RWPE1 (cell line): ENCODE data around the gene MUC5AC.
"Not testable (repeated sequence)": the region's sequence is repeated elsewhere in the genome, so short reads cannot be mapped to it uniquely, and the experiment has no call there.

Source experiments
- CTCF ChIA-PET: fragments of 350-600 bp; sonication (Branson Sonifier 250); formaldehyde crosslinking; extraction: SDS; loops from one replicate; lab custom pipeline; 2021; lab: Yijun Ruan, JAX
- POLR2A ChIA-PET: fragments of 400-600 bp; formaldehyde crosslinking; extraction: SDS; loops from one replicate; lab custom pipeline; 2020; ENCODE audit warnings: antibody characterized with exemption; ENCODE audit not compliant: low non-redundant PET; lab: Yijun Ruan, JAX
- DNase-seq: peaks from one replicate; pipeline ENCODE4 v3.0.0; 2012; ENCODE audit warnings: low spot score
- H3K27ac ChIP-seq: fragments of 450-650 bp; 2 replicates; pipeline ENCODE4 v1.5.1; 2017
- TF ChIP-seq, protein P1 (sequence below): fragments of 450-650 bp; conservative IDR thresholded peaks from 2 replicates; pipeline ENCODE4 v1.5.1; 2017; ENCODE audit warnings: low read depth, mild to moderate bottlenecking

MUC5AC gene

DNA sequence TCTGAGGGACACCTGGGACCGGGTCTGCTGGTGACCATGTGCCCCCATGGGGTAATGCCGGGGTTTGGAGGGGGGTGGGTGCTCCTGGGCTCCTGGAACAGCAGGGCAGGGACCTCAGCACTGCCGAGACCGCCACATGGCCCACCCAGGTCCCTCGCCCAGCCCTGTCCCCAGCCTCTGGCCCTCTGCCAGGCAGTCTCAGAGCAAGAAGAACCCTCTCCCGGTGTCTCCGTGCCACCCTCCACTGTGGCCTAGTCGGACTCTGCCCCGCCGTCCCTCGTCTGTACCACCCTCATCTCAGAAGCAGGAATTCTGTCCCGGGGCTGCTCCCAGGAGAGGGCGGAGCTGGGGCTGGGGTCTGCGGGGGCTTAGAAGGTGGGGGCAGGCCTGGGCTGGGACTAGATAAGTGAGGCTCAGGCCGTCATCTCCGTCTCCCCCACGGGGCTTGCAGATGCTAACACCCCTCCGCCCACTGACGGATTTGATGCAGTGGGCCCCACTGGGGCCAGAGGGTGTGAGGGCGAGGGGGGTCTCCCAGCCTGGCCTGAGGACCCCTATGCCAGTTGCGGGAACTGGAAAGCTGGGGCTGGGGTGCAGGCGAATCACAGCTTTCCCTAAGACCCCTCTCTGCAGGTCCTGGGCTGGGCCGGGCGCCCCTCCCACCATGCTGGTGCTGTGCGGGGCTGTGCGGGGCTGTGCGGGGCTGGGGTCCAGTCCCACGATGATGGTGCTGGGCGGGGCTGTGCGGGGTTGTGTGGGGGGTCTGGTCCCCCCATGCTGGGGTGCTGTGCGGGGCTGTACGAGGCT lies 1.1 kb downstream of the MUC5AC start:
- TF ChIP-seq, protein P1, sequence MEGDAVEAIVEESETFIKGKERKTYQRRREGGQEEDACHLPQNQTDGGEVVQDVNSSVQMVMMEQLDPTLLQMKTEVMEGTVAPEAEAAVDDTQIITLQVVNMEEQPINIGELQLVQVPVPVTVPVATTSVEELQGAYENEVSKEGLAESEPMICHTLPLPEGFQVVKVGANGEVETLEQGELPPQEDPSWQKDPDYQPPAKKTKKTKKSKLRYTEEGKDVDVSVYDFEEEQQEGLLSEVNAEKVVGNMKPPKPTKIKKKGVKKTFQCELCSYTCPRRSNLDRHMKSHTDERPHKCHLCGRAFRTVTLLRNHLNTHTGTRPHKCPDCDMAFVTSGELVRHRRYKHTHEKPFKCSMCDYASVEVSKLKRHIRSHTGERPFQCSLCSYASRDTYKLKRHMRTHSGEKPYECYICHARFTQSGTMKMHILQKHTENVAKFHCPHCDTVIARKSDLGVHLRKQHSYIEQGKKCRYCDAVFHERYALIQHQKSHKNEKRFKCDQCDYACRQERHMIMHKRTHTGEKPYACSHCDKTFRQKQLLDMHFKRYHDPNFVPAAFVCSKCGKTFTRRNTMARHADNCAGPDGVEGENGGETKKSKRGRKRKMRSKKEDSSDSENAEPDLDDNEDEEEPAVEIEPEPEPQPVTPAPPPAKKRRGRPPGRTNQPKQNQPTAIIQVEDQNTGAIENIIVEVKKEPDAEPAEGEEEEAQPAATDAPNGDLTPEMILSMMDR: no peak
- H3K27ac ChIP-seq: no peak overlapping the region
- DNase-seq: no peak
- ChIA-PET POLR2A (no interaction called here), CTCF (no interaction called here)

DNA sequence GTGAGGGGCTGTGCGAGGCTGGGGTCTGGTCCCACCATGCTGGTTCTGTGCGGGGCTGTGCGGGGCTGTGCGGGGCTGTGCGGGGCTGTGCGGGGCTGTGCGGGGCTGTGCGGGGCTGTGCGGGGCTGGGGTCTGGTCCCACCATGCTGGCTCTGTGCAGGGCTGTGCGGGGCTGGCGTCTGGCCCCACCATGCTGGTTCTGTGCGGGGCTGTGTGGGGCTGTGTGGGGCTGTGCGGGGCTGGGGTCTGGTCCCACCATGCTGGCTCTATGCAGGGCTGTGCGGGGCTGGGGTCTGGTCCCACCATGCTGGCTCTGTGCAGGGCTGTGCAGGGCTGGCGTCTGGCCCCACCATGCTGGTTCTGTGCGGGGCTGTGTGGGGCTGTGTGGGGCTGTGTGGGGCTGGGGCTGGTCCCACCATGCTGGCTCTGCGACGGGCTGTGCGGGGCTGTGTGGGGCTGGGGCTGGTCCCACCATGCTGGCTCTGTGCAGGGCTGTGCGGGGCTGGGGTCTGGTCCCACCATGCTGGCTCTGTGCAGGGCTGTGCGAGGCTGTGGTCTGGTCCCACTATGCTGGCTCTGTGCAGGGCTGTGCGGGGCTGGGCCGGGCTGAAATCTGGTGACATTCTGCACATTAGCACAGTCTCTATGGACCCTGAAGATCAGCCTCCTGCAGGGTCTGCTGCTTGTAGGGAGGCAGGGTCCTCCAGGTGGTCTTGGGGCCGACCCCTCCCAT lies 1.9 kb downstream of the MUC5AC start:
- DNase-seq: not testable (repeated sequence)

DNA sequence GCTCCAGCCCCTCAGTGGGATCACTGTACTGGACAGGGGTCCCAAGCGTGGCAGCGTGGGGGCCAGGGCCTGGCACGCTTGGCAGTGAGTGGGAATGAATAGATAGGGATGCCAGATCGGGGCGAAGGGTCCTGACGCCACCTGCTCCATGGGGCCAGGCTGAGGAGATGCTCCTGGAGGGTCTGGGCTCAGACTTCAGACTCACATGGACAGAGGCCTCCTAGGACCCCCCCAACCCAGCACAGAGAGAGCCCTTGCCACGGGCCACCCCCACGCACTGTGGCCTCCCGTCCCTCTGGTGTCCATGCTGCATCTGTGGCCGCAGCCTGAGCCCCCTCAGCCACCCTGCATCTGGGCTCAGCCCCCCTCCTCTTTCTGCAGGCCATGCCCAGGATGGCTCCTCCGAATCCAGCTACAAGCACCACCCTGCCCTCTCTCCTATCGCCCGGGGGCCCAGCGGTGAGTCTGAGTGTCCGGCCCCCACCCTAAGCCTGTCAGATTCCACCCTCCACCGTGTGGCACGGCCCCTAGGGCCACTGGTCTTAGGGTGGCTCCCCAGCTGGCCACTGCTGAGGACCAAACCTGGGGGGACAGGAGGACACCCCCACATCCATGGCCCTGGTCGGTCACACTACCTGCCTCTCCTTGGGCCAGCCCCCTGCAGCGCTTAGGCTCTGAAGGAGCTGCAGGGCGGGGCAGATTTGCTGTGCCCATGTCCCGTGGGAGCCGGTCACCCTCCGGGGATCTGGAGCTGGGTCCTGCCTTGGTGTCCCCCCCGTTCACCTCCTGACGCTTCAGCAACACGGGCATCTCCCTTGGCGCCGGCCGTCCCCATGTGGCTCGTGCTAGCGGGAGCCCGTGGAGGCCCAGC lies 2.7 kb downstream of the MUC5AC start:
- TF ChIP-seq, protein P1: no peak

More for the DNA sequence above, 1.9 kb downstream of the MUC5AC start:
- H3K27ac ChIP-seq, POLR2A ChIA-PET, CTCF ChIA-PET: not testable (repeated sequence)

GRCh38 chr11:1161410-1162137 lies 3.8 kb downstream of the MUC5AC start:
- no peak for DNase-seq
- CTCF ChIA-PET: interaction anchor here (0.6 to 1.2 kb wide), 3 partner anchors 41 to 97 kb away, joined by 3 to 4 read pairs (median 3); no protein-coding TSS in a partner anchor
- no peak overlapping the region for H3K27ac ChIP-seq
- TF ChIP-seq, protein P1: no peak
- POLR2A ChIA-PET: no interaction called here

More for the DNA sequence above, 2.7 kb downstream of the MUC5AC start:
- ChIA-PET POLR2A (no interaction called here), CTCF (interaction anchor here (0.6 kb wide), 1 partner anchor 42 kb away, joined by 3 read pairs; no protein-coding TSS in a partner anchor)
- DNase-seq: no peak
- H3K27ac ChIP-seq: no peak overlapping the region

DNA sequence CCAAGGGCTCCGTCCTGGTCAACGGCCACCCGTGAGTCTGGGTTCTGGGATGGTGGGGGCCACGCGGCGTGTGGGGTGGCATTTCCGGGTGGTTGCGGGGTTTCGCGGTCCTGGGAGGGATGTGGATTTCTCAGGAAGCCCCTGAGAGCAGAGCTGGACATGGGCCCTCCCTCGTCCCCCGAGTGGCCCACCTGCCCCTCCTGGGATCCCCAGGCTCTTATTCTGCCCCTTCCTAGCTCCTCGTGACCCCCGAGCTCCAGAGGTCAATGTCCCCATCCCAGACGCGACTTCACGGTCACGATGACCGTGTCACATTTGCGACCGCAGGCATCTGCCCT lies 4.4 kb downstream of the MUC5AC start:
- H3K27ac ChIP-seq: no peak overlapping the region
- no peak for DNase-seq
- POLR2A ChIA-PET: no interaction called here
- TF ChIP-seq, protein P1: no peak
- CTCF ChIA-PET: interaction anchor here (1.2 kb wide), 1 partner anchor 49 kb away, joined by 3 read pairs; no protein-coding TSS in a partner anchor

DNA sequence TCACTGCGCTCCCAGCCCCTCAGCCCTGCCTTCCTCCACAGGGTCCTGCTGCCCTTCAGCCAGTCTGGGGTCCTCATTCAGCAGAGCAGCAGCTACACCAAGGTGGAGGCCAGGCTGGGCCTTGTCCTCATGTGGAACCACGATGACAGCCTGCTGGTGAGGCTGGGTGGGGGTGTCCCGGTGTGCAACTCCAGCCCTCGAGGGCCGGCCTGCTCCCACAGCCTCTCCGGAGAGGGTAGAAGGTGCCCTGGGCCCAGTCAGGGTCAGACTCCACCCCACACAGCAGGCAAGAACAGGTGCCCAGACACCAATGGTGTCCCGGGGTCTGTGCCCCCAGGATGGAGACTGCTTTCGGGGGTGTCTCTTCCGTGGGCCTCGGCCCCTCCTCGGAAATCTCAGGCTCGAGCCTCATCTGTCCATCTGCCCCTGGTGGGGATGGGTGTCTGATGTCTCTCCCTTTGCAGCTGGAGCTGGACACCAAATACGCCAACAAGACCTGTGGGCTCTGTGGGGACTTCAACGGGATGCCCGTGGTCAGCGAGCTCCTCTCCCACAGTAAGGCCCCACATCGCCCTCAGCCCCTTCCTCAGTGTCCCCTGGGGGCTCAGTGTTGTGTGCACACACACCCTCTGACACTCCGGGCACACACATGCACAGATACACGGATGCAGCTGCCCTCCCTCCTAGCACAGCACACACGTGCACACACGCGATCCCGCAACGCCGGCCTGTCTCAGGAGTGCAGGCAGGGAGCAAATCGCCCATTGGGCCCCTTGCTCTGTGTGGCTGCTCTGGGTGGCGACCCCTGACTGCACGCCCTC lies 4.9 kb downstream of the MUC5AC start:
- ChIA-PET POLR2A (no interaction called here), CTCF (interaction anchor here (0.6 to 1.2 kb wide), 2 partner anchors 49 to 241 kb away, joined by 3 to 4 read pairs; no protein-coding TSS in a partner anchor)
- no peak overlapping the region for H3K27ac ChIP-seq
- DNase-seq: no peak
- TF ChIP-seq, protein P1: no peak
